Fibroblast of skin of right quadriceps (primary cell): Measurements from ENCODE around the gene FAM228A.
"Not testable (repeated sequence)": the region's sequence is repeated elsewhere in the genome, so short reads cannot be mapped to it uniquely, and the experiment has no call there.

Experiments
- DNase-seq: peaks from one replicate; pipeline ENCODE4 v3.0.0-alpha.2; 2013

The FAM228A gene

DNA sequence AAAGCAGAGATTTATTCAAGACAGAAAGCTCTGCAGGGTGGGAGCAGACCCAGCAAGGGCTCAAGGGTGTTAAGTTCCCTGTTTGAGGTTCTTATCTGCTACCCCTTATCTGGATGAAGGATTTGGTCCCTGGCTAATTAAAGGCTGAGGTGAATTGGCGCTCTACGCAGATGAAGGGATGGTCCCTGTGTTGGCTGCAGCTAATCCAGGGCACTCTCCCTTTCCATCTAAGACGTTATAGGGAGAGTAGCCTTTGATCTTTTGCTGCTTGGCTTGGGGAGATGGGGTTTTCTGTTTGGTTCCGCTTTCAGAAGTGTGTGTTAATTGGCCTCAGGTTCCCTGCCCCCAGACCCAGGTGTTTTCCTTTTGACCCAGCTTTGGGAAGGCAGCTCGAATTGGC lies 17.0 kb downstream of the FAM228A start:
- no peak for DNase-seq

DNA sequence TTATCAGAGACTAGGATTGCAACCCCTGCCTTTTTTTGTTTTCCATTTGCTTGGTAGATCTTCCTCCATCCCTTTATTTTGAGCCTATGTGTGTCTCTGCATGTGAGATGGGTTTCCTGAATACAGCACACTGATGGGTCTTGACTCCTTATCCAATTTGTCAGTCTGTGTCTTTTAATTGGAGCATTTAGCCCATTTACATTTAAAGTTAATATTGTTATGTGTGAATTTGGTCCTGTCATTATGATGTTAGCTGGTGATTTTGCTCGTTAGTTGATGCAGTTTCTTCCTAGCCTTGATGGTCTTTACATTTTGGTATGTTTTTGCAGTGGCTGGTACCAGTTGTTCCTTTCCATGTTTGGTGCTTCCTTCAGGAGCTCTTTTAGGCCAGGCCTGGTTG lies 22.4 kb downstream of the FAM228A start:
- DNase-seq, result not testable (repeated sequence)

DNA sequence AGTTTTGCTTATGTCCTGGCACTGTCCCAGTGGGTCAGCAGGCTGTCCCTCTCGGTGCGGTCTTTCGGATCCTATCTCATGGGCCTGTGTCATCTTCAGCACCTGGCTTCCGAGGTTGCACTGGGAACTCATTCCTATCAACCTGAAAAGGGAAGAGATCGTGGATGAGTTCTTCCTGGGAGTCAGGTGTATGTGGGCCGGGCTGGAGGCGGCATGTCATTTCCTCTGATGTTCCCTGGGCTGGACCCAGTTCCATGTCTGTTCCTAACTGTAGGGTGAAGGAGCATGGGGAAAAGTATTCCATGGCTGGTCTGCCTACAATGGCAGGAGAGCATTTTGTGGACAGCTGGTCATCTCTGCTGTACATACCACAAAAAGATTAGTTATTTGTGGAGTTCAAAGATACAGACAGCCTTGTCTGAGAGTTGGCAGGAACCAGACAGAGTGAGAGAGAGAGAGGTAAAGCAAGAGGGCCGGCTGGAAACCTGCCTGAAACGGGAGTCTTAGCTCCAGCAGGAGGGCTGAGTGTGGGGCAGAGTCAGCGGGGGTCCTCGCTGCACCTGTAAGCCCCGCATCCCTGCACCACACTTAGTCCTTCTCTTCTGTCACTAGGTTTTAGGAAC lies 25.2 kb downstream of the FAM228A start:
- DNase-seq, result no peak

DNA sequence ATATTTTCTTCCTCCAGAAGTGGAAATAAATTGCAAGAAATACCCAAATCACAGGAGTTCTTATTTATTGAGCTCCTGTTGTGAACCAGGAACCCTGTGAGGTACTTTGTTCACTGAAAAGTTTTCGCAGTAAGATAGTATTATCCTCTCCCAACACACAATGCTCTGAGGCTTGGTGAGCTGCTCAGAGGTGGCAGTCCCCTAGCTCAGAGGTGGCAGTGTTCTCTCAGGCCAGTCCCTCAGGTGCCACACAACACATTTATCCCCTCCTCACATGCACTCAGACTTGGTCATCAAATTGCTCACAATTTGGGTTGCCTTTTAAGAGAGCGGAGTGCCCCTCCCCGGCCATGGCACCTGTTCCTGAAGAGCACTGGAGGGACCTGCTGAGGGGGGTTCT lies 25.9 kb downstream of the FAM228A start:
- no peak for DNase-seq

DNA sequence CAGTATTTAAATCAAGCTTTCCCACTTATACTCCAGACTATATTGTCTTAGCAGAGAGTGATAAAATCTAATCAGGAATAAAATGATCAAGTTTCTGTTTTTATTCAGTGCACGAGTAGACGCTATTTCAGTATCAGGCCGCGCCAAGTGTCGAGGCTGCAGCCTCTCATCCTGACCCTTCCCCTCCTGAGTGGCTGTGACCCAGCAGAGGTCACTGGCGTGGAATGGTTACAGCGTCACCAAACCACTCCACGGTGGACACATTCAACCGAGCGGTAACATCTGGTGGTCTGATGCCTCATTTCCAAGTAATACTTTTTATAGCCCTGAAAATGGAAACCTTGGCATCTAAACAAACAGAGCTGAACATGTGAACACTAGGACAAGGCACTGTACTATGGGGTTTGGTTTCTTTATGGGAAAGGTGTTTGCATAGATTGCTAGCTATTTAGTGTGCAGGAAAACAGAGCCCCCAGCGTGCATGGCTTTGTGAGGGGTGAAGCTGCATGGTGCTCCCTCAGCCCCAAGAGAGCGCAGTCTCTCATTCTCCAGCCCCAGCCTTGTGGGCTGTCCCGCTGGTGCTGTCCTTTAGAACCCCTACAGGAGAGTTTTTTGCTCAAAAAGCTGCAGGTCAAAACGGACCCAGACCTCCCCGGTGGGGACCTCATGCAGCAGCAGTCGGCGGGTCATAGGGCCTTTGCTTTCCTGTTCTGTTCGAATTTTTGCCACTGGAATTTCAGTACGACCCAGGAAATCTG lies 28.4 kb downstream of the FAM228A start:
- no peak for DNase-seq

DNA sequence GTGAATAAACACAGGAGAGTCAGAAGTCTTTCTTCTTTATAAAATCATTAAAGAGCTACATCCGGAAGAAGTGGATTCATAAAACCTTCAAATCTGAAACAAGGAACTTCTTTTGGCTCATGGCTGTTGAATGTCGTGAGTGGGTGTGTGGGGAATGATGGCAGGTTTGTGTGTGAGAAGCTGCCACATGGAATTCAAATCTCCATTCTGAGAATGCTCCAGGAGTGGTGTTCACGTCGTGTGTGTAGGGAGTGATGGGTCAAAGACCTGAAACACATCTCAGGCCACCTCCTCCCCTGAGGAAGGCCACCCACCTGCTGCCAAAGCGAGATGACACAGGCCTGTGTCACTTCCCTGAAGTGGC lies 28.9 kb downstream of the FAM228A start:
- no peak for DNase-seq

DNA sequence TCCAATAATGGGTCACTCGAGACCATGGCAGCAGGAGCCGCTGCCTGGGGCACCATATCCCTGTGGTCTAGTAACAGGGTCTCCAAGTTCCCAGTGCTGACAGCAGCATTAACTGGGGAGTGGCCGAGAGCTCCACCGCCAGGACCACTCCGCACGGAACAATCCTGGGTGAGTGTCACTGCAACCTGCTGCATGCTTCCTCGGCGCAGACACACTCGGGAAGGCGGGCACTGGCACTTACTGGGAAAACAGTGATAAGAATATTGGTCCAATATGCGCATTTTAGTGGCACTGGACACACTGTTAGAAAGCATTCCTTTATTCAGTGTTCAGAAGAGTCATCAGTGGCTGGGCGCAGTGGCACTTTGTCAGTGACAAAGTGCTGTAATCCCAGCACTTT lies 29.7 kb downstream of the FAM228A start:
- DNase-seq, result no peak

DNA sequence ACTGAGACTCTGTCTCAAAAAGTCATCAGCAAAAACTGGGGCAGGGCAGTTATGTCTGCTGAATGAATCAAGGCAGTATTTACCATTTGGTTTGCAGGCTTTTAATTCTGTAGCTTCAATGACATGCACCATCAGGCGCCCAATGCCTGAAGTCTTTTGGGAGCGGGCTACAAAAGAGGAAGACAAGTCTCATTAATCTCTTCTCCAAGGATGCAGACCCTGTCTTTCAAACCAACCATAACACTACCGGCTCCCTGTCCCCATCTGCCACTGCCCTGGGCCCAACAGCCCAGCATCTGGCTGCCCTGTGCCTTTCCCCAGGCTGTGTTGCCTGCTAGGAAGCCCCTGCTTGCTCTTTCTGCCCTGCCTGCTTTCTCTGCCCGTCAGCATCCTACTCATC lies 30.3 kb downstream of the FAM228A start:
- DNase-seq, result no peak

DNA sequence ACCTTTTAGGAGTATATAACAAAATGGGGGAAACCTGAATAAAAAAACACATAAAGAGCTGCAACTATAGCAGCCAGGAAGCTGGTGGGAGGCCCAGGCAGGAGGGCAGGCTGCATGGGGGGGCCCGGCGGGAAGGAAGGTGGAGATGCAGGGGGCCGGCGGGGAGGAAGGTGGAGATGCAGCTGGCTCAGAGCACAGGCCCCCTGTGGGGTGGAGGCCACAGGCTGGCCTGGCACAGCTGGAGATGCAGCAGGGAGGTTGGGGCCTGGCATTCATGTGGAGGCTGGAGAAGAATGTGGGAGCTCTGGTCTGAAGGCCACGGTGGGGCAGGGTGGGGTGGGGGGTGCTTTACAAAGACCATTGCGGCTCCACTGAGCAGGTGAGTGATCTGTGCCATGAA lies 31.4 kb downstream of the FAM228A start:
- DNase-seq, result no peak

DNA sequence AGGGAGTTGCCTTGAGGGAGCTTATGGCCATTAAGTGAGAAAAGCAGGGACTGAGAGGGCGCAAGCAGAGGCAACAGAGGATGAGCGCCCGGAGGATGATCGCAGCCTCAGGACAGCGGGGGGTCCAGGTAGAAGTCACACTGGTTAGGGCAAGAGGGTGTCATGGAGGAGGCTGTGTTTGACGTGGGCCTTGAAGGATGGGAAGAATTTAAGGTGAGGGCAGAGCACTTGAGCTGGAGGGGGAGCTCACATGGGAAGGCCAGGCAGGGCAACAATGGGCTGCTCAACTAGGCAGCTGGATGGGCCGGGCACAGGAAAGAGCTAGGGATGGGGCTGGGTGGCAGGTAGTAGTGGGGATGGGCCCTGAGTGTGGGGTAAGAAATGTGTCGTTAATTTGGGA lies 31.9 kb downstream of the FAM228A start:
- no peak for DNase-seq

DNA sequence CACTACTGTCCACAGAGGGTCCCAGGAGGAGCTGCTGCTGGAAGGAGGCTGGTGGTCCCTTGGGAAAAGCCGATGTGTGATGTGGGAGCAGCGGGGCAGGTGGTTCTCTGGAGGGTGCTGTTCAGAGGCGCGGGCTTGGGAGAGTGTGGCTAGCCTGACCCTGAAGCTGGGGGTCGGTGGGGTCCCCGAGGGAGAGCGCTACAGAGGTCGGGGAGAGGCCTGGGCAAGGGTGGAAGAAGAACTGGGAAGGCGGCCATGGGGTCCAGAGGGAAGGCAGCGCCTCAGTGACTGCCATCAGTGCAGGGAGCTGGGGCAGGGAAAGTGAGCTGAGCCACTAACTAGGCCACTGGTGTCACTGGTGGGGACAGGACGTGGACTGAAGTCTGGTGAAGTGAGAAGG lies 32.5 kb downstream of the FAM228A start:
- no peak for DNase-seq

DNA sequence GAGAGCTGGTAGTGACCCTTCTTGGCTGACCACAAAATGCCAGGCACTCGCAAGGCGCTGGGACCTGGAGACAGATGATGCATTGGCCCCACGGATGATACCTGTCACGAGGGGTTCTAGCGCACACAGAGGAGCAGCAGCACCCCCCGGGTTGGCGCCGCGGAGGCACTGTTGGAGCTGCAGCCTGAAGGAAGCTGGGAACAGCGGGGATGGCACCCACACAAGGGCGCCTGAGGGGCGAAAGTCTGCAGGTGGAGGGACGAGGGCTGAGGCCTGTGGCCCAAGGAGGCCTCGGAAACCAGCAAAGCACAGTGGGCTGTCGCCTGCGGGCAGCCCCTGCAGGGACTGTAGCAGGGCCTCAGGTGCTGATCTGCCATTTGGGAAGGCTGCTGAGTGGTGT lies 33.6 kb downstream of the FAM228A start:
- DNase-seq, result no peak

DNA sequence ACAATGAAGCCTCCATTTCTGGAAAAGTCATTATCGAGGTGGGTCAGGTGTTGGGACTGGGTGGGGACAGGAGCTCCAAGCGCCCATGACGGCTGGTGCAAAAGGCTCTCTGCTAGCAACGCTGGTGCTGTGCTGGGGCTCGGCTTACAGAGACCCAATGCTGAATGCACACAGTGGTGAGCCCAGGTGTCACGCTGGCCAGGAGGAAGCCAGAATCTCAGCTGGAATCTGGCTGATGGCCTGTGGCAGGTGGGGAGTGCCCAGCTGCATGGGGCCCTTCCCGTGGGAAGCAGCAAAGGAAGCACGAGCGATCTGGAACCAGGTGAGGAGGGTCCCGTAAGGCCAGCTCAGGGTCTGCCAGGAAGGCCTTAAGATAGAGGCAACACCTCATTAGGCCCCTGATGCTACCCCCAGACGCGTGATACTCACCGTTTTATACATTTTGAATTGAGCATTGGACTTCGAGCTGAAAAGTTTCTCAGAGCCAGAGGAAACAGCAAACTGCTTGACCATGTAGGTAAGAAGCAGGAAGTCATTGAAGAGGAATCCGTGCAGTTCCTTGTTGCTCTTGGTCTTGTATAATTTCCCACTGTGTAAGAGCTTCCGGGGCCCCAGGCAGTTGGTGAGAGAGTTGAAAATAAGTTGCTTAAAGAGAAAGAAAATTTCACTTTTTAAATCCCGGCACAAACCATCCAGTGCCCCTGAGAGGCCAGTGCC lies 34.7 kb downstream of the FAM228A start:
- no peak for DNase-seq

DNA sequence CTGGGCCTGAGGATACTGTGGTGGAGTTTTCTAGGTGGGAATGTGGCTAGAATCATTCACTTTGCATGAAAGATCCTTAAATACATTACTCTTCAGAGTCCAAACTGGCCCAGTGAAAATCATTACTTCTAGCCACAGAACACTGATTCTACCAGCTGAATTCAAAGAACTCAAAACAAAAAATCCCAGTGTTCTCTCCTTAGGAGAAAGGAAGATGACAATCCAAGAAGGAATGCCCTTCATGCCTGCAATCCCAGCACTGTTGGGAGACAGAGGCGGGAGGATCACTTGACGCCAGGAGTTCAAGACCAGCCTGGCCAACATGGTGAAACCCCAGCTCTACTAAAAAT lies 35.2 kb downstream of the FAM228A start:
- DNase-seq, result no peak

DNA sequence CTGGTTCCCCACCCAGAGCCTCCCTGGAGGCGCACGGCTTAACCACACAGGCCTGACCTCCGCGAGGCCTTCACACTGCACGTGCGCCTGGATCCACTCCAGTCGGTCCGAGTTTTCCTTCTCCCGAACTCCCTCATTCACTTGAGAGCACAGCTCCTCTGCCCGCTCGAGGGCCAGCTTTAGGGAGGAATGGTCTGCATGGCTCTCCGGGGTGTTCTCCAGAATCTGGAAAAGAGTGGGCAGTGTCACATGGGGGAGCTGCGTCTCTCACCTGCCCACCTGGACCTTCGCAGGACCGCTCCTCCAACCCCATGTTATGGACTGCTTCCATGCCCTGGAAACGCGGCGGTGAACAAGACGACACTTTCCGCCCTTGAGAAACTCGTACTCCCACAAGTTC lies 35.9 kb downstream of the FAM228A start:
- no peak for DNase-seq

DNA sequence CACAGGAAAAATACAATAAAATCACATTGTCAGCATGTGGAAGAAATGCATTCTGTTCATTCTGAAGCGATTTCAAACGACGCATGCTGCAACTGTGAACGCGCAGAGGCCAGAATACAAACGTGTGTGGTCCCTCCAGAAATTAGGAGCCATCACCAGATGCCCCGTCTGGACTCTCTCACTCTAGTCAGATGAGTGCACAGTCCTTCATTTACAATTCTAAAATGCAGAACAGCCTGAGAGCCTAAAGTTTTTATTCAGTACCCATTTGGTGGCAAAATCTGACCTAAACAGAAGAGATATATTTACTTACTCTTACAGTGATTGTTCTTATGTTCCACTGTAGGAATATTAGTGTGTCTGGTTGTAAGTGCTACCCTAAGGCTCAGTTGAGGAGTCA lies 36.6 kb downstream of the FAM228A start:
- DNase-seq, result no peak

DNA sequence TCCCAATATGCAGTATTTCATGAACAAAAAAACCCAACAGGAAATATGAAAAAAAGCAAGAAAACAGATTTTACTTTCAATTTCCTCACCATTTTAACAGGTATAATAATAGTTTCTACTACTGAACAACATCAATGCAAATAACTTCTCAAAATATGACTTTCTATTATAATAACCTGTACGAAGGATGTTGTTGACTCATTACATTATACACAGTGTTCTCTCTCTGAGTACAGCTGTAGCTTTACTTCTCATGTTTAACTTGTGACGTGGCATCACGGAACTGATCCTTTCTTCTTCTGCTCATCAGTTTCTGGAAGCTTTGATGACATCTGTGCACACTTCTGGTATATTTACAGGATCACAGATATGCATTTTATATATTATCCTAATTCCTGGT lies 40.0 kb downstream of the FAM228A start:
- DNase-seq, result no peak

DNA sequence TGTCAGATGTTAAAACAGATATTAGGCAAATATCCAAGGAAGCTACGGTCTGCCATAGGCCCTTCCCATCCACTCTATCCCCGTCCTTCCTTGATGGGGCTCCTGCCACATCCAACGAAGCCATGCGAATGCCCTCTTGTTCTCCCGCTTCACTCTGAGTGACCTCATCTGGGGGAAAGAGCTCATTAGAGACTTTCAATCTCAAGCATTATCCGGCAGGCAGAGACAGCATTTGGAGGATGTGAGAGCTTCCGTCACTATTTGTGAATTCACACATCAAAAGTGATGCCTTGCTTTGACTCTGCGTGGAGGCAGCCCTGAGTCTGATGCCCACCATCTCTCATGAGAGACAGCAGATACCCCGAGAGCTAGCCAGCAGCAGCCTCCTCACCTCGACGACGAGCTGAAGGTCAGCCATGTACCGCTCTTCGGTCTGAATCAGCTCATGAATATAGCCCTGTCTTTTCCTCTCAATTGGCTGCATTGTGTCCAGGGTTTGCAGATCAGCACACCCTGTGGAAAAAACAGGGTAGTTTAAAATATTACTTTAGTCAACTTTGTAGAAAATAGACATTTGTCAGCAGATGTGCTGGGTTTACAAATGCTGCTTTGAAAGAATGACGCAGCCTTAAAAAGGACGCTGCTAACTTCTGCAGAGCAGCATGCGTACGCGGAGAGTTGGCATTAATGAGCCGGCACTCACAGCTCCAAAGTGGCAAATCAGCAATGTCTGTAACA lies 45.9 kb downstream of the FAM228A start:
- DNase-seq, result no peak

DNA sequence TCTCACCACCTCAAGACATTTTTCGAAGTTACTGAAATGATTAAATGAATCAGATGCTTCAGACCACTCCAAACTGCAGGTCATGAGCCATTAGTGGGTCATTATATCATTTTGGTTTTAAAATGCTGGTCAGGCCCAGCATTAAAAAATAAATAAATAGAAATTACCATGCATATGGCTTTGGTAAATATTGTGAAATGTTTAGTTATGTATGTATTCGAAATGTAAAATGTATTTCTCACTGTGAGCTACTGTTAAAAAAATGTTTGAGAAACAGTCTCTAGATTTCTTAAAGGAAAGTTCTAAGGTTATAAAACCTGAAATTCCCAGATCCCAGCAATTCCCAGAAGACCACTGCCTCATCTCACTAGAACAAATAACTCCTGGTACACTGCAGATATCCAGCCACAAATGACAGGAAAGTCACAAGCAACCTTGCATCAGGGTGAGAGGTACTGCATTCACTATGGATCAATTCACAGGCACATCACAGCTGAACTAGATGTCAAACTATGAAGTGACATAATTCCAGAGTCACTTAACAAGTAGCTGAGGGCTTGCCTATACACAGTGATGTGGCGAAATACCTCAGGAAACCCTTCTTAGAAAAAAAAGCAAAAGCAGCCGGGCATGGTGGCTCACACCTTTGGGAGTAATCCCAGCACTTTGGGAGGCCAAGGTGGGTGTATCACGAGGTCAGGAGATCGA lies 46.6 kb downstream of the FAM228A start:
- no peak for DNase-seq

DNA sequence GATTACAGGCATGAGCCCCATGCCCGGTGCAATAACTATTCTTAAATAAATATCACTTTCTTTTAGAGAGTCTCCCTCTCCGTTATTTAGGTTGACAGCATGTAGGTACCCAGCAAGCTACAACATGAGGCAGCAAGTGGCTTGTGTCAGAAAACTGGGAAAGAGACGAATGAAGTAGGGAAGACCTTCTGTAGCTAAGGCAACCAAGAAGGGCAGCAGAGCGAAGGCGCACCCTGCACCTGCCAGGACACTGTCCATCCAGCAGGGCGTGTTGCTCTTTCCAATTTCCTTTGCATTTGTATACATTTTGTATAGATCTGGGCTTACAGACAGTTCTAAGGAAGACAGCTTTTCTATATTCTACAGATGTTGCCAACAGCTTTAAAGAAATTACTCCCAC lies 48.1 kb downstream of the FAM228A start:
- DNase-seq, result no peak

DNA sequence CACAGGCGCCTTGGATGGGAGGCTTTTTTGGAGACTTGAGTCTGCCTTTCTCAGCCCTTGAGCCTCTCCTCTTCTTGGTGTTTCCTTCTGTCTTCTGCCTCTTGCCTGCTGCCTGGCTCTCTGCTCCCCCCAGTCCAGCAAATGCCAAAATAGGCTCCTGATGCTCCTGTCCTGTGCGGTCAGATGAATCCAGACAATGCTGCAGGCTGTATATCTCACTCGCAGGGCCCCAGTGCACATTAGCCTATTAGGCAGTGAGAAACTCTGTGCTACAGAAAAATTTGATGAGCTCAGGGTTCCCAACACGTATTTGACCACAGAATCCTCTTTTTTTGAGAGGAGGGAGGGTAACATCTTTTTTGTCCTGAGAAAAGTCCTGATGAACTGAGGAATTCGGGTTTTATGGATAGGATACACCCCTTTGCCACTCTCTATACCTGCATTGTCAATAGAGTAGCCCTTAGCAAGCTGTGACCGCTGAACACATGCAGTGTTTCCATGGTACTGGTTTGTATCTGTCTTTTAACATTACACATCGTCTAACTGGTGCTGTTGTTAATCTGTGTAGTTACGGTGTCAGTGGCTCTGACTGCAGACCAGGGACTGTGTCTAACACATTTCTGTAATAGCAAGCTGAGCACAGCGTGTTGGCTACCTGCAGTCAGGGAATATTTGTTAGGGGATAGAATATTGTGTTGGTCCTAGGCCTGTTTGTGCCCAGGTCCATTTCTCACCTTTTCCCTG lies 50.8 kb downstream of the FAM228A start:
- no peak for DNase-seq

DNA sequence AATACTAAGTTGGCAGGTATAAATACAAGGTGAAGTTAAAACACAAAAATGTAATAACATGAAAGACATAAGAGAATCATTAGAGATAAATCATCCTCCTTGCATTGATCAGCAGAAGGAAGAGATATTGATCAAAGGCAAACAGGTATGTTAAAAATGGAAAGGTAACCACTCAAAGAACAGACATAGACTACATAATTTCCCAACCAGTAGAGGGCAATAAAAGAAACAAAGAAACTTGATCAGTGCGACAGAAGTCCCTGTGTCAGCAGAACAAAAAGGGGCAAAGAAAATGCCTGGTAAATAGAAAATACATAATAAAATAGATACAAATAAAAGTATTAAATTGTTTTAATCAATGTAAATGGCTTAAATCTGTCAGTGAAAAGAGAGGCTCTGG lies 53.6 kb downstream of the FAM228A start:
- DNase-seq, result no peak
